Keratinocyte (primary cell): ENCODE results near the gene BAG5. TPM values are rescaled to one million over a fixed set of nuclear protein-coding genes. Genes with fewer than 3 reads are reported as not detected.
A peak's percentile ranks its signal among the peaks of the same experiment; 100 is the strongest.

Experiments used
- DNase-seq: peaks from one replicate; pipeline ENCODE4 v3.0.0-alpha.2; 2011; ENCODE audit warnings: low read depth, missing footprints, low spot score
- FAIRE-seq: peaks from 2 replicates; lab custom pipeline; 2011; peaks lifted over from hg19 to GRCh38; lab: Jason Lieb, UNC
- H2AFZ ChIP-seq: 2 replicates; pipeline ENCODE4 v1.6.0; 2012; ENCODE audit warnings: low read length, control low read depth, inconsistent platforms; ENCODE audit not compliant: control insufficient read depth
- H3K27ac ChIP-seq: 2 replicates; pipeline ENCODE4 v1.5.1; 2011; ENCODE audit warnings: low read length; ENCODE audit not compliant: control insufficient read depth, insufficient read depth
- H3K27me3 ChIP-seq: 3 replicates; pipeline ENCODE4 v1.6.0; 2011; ENCODE audit warnings: low read length; ENCODE audit not compliant: control insufficient read depth, insufficient read depth; ENCODE audit errors: extremely low read depth
- H3K36me3 ChIP-seq, 2 experiments: 2 replicates in 1 of 2; 3 replicates in 1 of 2; pipeline ENCODE4 v1.5.1; 2011; ENCODE audit warnings: low read length in 2 of 2, mild to moderate bottlenecking in 1 of 2; ENCODE audit not compliant: control insufficient read depth in 2 of 2, insufficient read depth in 2 of 2; ENCODE audit errors: extremely low read depth in 1 of 2
- H3K4me1 ChIP-seq: 3 replicates; pipeline ENCODE4 v1.5.1; 2011; ENCODE audit warnings: low read length; ENCODE audit not compliant: control insufficient read depth, insufficient read depth; ENCODE audit errors: extremely low read depth
- H3K4me2 ChIP-seq: 3 replicates; pipeline ENCODE4 v1.6.0; 2011; ENCODE audit warnings: low read depth, low read length; ENCODE audit not compliant: control insufficient read depth, insufficient read depth; ENCODE audit errors: extremely low read depth
- H3K4me3 ChIP-seq, 3 experiments: fragments of 200-600 bp in 1 of 3; sonication (generic) in 1 of 3; 2 replicates in 2 of 3; 3 replicates in 1 of 3; pipeline ENCODE4 v1.5.1; 2011 to 2016; ENCODE audit warnings: low read length in 3 of 3, mild to moderate bottlenecking in 3 of 3, control low read depth in 2 of 3, inconsistent platforms in 1 of 3, low read depth in 1 of 3, mixed read lengths in 1 of 3, mixed run types in 1 of 3, moderate library complexity in 1 of 3; ENCODE audit not compliant: control insufficient read depth in 2 of 3, insufficient read depth in 2 of 3; ENCODE audit errors: extremely low read depth in 1 of 3
- H3K79me2 ChIP-seq: 2 replicates; pipeline ENCODE4 v1.6.0; 2012; ENCODE audit warnings: low read length; ENCODE audit not compliant: control insufficient read depth, insufficient read depth
- H3K9ac ChIP-seq: 3 replicates; pipeline ENCODE4 v1.6.0; 2011; ENCODE audit warnings: low read length; ENCODE audit not compliant: control insufficient read depth, insufficient read depth; ENCODE audit errors: extremely low read depth
- H3K9me1 ChIP-seq: 3 replicates; pipeline ENCODE4 v1.6.0; 2011; ENCODE audit warnings: low read length; ENCODE audit not compliant: control insufficient read depth, insufficient read depth; ENCODE audit errors: extremely low read depth
- H3K9me3 ChIP-seq: 2 replicates; pipeline ENCODE4 v1.5.1; 2012; ENCODE audit warnings: low read depth, low read length; ENCODE audit not compliant: control insufficient read depth
- H4K20me1 ChIP-seq: 3 replicates; pipeline ENCODE4 v1.6.0; 2011; ENCODE audit warnings: low read length; ENCODE audit not compliant: control insufficient read depth, insufficient read depth; ENCODE audit errors: extremely low read depth
- EZH2 ChIP-seq: IDR thresholded peaks from one replicate; pipeline ENCODE4 v1.6.1; 2012; ENCODE audit warnings: inconsistent platforms, mild to moderate bottlenecking, low read length, moderate library complexity
- dilution Hi-C: fragments of 300-500 bp; cut with MboI; formaldehyde crosslinking; loops from one replicate; pipeline ENCODE4 v1.7.0; 2020; ENCODE audit warnings: low sequenced_read_pairs; ENCODE audit not compliant: extremely low pct_ligation_motif_present
- polyA plus RNA-seq, 5 experiments: library from polyadenylated mRNA; depleted of rRNA in 3 of 5; stranded (reverse) in 3 of 5; stranded (forward) in 1 of 5; unstranded in 1 of 5; fragments of >200 nt; gene quantifications; 1 replicate in 1 of 5; 2 replicates in 3 of 5; 3 replicates in 1 of 5; pipeline versions ENCODE4 v1.2.1 to v1.2.3, GENCODE V29; 2011 to 2012; ENCODE audit warnings: missing spikeins in 2 of 5, low read depth in 1 of 5, low replicate concordance in 1 of 5
- TF ChIP-seq, protein P1 (sequence below), 3 experiments: IDR thresholded peaks in 1 of 3; conservative IDR thresholded peaks in 1 of 3; optimal IDR thresholded peaks in 1 of 3; 2 replicates in 2 of 3; 3 replicates in 1 of 3; pipeline versions ENCODE3 to v1.5.1; 2011; ENCODE audit warnings: low read length in 3 of 3, mild to moderate bottlenecking in 3 of 3, moderate library complexity in 2 of 3, control low read depth in 1 of 3, inconsistent platforms in 1 of 3; ENCODE audit not compliant: insufficient read depth in 2 of 3; ENCODE audit errors: extremely low read depth in 1 of 3

The BAG5 gene
- polyA plus RNA-seq, 1 donor (not counting 4 experiments of a cell fraction or from before 2014, with no cell fraction given), result 14.4 TPM

DNA sequence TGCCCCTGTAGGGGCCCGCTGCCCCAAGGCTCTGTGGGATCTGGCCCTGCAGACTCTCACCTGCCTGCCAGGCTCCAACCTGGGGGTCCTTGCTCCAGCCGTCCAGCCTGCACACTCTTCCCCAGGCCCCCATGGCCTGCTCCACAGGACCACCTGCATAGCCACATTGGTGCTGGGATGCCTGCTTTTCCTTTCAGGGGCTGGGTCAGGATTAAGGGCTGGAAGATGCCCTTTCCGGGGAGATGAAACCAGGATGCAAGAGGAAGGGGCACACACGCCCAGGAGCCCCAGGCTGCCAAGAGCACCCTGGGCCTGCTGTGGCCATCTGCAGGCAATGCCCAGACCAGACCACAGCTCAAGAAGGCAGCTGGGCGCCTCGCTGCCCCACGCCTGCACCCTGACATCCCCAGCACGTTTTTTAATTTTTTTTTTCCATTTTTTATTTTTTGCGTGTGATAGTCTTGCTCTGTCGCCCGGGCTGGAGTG is 15.0 kb downstream of the BAG5 start:
- H3K36me3 ChIP-seq, result no peaks in the 10 kb centered on the region
- DNase-seq (no peak), FAIRE-seq (no peak)
- peaks cover 16% of the 10 kb centered on the region for H3K4me1 ChIP-seq
- H3K9me3 ChIP-seq, result no peaks in the 10 kb centered on the region
- no peak overlapping the region for H3K27ac ChIP-seq
- H3K9me1 ChIP-seq, result peaks cover 8% of the 10 kb centered on the region
- H4K20me1 ChIP-seq, result peaks cover 7% of the 10 kb centered on the region
- H2AFZ ChIP-seq, result no peak overlapping the region
- H3K79me2 ChIP-seq, result no peaks in the 10 kb centered on the region
- H3K4me3 ChIP-seq, result no peak overlapping the region
- no peak overlapping the region for H3K9ac ChIP-seq
- dilution Hi-C loops, result no loop called here
- H3K27me3 ChIP-seq, result no peaks in the 10 kb centered on the region
- H3K4me2 ChIP-seq, result no peak overlapping the region
- TF ChIP-seq EZH2, result no peak
- TF ChIP-seq, protein P1, sequence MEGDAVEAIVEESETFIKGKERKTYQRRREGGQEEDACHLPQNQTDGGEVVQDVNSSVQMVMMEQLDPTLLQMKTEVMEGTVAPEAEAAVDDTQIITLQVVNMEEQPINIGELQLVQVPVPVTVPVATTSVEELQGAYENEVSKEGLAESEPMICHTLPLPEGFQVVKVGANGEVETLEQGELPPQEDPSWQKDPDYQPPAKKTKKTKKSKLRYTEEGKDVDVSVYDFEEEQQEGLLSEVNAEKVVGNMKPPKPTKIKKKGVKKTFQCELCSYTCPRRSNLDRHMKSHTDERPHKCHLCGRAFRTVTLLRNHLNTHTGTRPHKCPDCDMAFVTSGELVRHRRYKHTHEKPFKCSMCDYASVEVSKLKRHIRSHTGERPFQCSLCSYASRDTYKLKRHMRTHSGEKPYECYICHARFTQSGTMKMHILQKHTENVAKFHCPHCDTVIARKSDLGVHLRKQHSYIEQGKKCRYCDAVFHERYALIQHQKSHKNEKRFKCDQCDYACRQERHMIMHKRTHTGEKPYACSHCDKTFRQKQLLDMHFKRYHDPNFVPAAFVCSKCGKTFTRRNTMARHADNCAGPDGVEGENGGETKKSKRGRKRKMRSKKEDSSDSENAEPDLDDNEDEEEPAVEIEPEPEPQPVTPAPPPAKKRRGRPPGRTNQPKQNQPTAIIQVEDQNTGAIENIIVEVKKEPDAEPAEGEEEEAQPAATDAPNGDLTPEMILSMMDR (optimal IDR thresholded peaks at IDR 0.05 in 1 of 3, IDR thresholded peaks at IDR 0.05 in 1 of 3, conservative IDR thresholded peaks at IDR 0.05 in 1 of 3; ENCODE audit: extremely low read depth in 1 of 3, insufficient read depth in 2 of 3, low read length in 3 of 3), result no peak

DNA sequence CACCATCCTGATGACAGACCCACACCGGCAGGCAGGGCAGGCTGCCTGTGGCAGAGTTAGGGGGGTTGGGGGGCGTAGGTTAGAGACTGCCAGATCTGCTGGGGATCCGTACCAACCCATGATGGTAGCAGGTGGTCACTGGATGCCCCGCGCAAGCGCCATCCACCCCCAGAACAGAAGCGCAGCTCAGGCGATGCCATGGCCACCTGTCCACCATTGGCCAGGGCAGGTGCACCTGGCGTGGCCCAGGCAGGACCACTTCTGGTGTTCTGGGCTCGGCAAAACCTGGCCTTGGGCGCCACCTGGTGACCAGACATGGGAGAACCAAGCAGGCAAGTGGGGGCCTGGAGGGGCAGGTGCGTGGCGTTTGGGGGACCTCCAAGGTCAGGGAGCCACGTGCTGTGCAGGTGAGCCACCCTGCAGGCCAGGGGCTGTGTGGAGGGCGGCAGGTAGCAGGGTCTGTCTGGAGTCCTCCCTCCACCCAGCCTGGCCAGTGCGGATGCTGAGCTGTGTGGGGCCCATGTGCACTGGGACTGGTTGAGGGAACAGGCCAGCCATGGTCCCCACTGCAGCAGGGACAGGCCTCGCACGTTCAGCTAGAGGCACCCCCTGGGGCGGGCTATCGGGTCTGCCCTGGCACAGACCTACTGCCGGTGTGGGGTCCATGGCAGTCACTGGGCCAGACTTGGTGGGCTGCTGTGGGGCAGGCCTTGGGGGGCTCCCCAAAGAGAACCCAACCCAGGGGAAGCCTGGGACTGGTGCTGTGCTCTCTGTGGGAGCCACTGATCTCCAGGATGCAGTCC is 15.6 kb downstream of the BAG5 start:
- FAIRE-seq, result no peak
- no peaks in the 10 kb centered on the region for H3K27me3 ChIP-seq
- DNase-seq, result no peak
- peaks cover 14% of the 10 kb centered on the region for H3K4me1 ChIP-seq
- no peak overlapping the region for H3K4me3 ChIP-seq
- no peaks in the 10 kb centered on the region for H3K36me3 ChIP-seq
- no peak overlapping the region for H3K27ac ChIP-seq
- no peak overlapping the region for H2AFZ ChIP-seq
- dilution Hi-C loops, result no loop called here
- TF ChIP-seq EZH2, result no peak
- TF ChIP-seq, protein P1 (optimal IDR thresholded peaks at IDR 0.05 in 1 of 3, IDR thresholded peaks at IDR 0.05 in 1 of 3, conservative IDR thresholded peaks at IDR 0.05 in 1 of 3; ENCODE audit: extremely low read depth in 1 of 3, insufficient read depth in 2 of 3, low read length in 3 of 3), result peak in 2 of 3 experiments; percentile 77 to 80
- H4K20me1 ChIP-seq, result peaks cover 7% of the 10 kb centered on the region
- H3K9me1 ChIP-seq, result peaks cover 2% of the 10 kb centered on the region
- no peak overlapping the region for H3K9ac ChIP-seq
- H3K79me2 ChIP-seq, result no peaks in the 10 kb centered on the region
- no peaks in the 10 kb centered on the region for H3K9me3 ChIP-seq
- H3K4me2 ChIP-seq, result no peak overlapping the region
